GM21360 (cell line): ENCODE measurements around the gene APBB2.

ENCODE experiments used
- ATAC-seq: cut with Tn5 transposase; IDR thresholded peaks from one replicate; pipeline ENCODE4 v1.9.1; 2021; ENCODE audit warnings: mild to moderate bottlenecking, moderate library complexity; ENCODE audit not compliant: unreplicated experiment

Gene APBB2

DNA sequence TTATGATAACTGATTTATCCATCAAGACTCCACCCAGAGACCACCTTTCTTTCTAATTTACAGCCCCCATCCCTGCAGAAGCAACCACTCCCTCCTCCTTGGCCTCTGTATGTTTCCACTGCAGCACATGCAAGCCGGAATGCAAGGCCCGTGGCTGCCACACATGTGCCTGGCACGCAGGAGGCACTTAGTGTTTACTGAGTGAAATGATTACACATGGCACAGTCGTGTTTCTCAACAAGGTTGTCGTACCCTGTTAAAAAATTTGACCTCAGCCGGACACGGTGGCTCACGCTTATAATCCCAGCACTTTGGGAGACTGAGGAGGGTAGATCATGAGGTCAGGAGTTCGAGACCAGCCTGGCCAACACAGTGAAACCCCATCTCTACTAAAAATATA, 104.3 kb downstream of the APBB2 start:
- ATAC-seq, result no peak

DNA sequence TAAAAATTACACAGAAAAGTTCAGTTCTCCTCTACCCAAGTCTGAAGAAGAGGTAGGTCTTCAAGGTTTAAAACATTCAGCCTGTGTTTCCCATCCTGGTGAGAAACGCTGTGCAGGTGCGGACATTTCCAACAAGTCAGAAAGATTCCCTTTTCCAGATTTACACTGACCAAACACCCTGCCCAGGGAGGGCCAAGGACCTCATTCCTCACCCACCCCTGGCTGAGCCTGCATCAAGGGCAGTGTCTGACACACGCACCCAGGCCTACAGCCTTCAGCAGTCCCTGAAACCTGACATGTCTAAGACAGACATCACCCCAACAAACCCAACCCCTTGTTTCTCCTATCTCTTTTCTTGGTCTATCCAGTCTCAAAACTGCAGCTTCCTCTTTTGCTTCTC, 105.9 kb downstream of the APBB2 start:
- ATAC-seq, result no peak

DNA sequence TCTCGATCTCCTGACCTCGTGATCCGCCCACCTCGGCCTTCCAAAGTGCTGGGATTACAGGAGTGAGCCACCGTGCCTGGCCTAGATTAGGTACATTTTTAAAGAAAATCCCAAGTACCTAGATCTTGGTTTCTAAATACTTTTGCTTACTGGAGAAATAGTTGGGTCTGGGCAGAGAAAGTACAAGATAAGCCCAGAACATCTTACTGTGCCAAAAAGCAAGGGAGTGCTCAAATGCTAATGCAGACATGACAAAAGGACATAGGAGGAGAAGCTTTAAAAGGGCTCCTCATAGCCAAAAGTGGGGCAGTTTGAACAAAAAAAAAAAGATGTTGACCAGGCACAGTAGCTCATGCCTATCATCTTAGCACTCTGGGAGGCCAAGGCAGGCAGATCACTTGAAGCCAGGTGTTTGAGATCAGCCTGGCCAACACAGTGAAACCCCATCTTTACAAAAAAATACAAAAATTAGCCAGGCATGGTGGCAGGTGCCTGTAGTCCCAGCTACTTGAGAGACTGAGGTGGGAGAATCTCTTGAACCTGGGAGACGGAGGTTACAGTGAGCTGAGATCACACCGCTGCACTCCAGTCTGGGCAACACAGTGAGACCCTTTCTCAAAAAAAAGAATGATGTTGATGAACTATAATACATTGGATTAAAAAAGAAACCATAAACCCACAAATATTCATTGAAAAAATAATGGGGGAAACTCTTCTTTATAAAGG, 107.5 kb downstream of the APBB2 start:
- no peak for ATAC-seq

DNA sequence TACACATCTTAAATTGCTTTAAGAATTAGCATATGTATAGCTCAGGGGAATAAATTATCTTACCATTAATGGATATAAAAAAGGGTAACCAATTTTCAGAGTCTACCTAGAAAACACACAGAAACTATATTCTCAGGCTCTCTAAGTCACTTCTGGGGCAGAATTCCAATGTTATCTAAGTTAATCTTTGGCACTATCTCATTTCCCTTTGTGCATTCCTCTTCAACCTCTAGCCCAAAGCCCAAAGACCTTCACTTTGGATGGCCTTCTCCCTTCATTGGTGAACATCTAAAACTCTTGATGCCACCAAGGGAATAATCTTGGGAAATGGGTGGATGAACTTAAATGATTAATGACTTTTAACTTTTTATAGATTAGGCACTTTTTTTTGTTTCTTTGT, 108.3 kb downstream of the APBB2 start:
- no peak for ATAC-seq

DNA sequence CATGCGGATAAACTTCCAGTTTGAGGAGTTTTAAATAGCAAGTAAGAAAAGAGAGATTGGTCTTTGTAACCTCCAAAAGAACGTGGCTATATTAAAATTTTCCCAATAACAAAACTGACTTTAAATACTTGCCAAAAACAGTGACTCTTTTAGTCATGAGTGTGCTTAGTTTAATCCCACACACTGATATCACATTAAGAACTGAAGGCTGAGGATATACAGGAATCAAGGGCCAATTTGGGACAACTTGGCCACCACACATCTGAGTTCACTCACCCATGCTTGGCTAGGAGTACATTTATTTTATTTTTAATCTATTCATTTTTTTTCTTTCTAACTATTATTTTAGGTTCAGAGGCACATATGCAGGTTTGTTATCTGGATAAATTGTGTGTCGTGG, 110.2 kb downstream of the APBB2 start:
- ATAC-seq, result no peak

DNA sequence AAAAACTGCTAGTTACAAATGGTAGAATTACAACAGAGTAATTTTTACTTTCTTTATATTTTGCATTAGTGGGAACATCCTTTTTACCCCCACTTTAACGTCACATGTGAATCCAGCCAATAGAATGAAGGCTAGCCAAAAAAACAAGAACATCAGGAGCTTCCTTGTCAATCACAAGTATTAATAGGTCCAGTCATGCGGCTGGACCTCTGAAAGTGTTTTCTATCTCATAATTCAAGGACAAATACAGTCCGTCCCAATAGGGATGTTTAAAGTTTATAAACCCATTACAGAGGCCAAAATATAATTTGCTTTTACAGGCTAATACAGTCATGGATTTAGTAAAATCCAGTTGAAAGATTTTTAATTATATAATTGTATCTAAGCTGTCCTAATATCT, 110.7 kb downstream of the APBB2 start:
- no peak for ATAC-seq

DNA sequence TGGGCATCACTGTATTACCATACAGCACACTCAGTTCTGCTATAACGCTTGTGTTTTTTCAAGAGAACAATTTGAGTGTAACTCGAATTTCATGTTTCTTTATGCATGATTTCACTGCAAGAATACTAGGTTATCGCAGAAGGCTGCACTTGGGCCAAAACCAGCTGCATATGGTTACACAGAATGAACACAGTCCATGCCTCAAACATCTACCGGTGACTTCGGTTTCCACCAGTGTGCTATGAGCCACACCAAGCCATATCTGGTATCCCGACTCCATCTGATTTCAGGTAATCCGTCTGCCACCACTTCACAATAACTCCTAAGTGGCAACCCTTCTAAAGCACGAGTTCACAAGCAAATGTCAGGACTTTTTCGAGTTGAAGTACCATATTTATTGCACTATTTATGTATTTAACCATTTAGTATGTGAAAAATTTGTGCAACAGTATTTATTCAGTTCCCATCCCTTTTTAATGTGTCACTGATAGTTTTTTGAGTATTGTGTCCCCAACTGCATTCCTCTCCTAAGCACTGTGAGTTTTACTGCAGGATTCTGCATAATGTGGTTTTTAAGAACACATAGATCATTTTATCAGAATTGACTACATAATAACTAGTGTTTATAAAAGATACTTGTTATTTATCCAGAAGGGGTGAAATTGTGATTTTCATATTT, 111.8 kb downstream of the APBB2 start:
- no peak for ATAC-seq

DNA sequence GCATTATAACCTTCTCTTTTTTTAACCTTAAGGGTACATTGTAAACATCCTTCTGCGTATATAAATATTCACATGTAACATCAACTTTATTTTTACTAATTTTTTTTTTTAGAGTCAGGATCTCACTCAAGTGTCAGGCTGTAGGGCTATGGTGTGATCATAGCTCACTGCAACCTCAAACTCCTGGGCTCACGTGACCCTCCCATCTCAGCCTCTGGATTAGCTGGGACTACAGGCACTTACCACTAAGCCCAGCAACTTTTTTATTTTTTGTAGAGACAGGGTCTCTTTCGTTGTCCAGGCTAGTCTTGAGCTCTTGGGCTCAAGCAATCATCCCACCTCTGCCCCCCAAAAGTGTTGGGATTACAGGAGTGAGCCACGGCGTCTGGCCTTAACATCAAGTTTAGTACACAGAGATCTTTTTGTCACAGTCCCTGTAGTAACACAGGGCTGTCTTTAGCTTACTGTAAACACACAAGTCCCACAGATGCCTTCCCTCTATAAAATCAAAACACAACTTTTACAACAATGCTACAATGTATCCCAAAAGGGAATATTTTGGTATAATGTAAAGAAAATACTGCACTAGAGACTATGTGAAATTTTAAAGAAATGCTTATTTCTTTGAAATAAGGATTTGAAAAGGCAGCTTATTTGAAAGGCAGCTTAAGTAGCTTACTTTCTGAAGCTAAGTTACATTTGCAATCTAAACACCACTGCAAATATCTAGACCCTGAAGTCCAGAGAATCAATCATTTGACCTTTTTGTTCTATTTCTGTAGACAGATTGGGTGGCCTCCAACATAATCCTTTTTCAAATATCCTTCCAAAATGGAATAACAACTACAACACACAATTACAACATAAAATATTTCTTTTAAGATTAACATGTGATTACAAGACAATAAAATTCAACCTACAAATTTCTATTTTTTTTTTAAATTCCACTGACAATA, 116.0 kb downstream of the APBB2 start:
- ATAC-seq, result no peak

DNA sequence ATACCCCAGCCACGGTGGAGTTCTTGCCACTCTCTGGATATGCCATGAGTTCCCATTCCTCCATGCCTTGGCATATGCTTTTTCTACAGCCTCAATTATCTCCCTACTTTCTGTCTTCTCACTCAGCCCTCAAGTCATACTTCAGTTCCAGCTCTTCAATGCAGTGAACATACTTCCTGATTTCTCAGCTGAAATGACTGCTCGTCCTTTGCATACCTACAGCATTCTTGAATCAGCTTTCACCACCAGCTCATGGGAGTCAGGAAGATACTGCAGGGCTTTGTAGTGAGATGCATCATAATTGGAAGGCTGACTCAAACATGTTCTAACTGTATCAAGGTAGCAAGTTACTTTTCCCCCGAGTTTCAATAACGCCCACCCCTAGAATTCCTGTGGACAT, 118.4 kb downstream of the APBB2 start:
- ATAC-seq, result no peak

DNA sequence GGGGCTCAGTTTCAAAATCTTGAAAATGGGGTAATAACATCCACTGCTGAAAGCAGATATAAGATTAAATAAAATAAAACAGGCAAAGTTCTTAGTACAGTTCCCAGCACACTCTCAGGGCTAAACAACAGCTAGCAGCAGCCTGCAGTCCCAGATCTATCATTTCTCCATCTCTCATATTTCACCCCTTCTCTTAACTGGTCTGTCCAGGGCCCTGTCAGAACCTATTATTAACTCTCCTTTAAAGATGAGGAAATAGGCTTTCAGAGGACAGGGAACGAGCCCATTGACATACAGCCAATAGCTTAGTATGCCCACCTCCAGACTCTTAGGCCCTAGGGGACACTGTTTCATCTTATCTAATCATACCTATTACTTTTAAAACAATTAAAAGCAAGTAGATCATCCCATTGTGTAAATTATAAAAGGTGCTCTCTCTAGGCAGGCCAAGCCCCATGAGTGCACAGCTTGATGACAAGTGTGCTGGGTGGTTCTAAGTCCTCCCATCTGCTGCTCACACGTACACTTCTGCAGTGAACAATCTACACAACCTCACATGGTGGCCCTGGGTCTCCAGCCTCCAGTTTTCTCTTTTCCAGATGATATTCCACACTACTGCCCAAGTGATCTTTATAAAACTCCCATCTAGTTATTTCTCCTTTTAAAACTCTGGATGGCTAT, 119.0 kb downstream of the APBB2 start:
- no peak for ATAC-seq

DNA sequence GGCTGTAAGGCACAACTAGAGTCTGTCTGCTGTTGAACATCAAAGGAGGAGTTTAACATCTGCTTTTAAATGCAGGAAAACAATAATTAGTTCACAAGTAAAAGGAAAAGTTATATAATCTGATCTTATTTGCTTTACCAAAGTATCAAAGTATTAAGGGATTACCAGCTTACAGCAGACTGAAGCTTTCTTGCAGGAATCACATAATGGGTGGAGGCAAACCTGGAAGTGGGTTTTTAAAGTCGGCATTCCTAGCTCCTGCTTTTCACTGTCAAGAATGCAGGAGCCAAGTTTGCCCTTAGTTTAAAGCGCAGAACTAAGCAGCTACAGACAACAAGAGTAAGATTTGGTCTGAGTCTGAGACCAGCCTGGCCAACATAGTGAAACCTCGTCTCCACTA, 122.2 kb downstream of the APBB2 start:
- ATAC-seq, result no peak

DNA sequence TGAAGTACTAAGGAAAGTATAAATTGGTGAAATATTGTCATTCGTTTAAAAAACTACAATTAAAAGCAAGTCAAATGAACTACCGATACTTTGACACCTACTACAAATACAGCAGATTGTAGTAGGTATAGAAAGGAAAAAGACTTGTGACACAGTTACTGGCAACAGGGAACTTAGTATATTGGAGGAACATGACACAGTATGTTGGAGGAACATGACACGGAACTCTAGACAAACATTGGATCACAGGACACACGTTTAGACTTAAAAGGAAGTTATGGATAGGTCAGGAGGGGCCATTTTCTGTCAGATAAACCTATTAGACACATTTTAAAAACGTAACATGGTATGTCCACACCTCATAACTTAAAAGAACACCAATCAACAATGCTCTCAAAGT, 132.5 kb downstream of the APBB2 start:
- no peak for ATAC-seq

DNA sequence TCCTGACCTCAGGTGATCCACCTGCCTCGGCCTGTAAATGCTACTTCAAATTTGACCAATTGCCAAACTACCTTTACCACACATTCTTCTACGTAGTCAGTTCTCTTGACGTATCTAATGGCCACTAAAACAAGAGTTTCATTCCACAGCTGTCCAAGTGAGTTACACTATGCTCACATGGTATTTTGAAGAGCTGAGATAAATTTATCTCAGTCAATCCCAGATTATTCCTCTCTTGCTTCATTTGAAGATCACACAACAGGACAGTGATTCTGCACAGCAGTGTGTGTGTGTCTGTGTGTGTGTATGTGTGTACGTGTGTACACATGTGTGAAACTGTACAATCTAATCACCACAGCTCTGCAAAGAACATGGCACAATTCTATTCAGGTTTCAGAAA, 133.4 kb downstream of the APBB2 start:
- ATAC-seq, result no peak

DNA sequence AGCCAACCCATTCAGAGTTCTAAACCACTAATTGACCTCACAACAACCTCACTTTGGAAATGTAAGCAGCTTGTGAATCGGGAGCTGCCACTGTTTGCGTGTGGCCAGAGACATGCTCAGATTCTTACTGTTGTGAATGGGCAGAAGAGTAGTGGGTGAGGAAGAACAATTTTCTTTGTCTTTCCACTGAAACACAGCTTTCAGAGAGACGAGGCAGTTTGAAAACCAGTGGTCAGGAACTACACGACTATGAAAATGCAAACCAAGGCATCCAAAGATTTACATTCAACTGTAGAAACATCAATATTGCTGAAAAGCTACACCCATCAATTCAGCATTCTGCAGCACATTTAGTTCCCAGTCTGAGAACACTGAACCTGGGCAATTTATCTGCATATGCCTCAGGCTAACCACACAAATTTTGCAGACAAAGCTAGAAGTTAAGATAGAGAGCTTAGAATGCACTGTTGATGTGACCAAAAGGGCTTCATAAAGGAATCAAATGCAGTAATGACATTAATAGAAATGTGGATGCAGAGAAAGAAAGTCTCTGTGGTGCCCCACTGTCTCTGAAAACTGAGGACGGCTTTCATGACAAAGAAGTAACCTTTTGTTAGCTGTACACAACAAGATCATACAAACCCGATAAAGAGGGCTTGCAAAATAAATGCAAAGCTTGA, 134.3 kb downstream of the APBB2 start:
- ATAC-seq, result no peak

DNA sequence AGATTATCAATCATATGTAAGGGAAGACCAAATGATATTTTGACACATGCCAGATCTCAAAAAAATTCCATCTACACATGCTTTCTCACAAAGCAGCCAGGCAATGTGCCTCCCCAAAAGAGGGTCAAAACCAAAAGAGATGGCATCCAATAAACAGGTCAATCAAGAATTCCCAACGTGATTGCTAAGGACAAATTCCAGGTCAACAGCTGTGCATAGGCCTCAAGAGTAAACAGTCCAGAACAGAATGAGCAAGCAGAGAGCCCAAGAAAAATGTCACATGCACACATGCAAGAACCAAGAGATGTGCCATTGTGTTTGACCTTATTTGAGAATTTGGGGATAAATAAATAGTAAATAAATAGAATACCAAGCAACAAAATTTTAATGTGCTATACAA, 136.7 kb downstream of the APBB2 start:
- ATAC-seq, result no peak

DNA sequence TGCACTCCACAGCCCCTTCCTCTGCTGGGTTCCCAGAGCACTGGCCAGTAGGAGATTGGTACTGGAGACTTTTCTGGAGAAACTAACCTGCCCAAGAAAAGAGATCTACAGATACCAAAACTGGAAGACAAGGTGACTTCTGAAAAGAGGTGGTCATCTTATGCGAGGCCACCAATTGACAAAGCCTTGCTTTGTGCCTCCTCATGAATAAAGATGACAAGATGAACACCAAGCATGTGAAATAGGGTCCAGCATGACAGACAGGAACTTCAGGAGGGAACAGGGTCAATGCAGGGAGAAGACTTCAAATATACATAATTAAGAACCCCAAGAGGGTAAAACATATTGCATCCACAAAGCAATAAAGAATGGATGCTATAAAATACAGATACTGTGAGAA, 137.9 kb downstream of the APBB2 start:
- no peak for ATAC-seq

DNA sequence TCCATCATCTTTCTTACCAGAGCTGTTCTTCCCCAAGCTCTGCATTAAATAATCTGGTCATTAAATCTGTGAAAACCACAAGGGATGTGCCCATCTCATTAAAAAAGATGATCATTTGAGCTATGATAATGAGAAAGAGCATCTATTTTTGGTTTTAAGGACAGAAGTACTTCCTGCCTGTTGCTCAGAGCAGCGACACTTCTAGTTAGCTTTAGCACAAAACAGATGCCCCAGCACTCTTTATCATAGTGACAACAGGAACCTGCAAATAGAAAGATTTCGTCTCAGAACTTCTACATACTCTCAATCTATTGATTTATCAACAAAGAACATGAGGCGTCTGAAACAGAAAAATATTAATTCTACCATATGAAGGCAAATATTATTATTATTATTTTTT, 140.1 kb downstream of the APBB2 start:
- ATAC-seq, result no peak

DNA sequence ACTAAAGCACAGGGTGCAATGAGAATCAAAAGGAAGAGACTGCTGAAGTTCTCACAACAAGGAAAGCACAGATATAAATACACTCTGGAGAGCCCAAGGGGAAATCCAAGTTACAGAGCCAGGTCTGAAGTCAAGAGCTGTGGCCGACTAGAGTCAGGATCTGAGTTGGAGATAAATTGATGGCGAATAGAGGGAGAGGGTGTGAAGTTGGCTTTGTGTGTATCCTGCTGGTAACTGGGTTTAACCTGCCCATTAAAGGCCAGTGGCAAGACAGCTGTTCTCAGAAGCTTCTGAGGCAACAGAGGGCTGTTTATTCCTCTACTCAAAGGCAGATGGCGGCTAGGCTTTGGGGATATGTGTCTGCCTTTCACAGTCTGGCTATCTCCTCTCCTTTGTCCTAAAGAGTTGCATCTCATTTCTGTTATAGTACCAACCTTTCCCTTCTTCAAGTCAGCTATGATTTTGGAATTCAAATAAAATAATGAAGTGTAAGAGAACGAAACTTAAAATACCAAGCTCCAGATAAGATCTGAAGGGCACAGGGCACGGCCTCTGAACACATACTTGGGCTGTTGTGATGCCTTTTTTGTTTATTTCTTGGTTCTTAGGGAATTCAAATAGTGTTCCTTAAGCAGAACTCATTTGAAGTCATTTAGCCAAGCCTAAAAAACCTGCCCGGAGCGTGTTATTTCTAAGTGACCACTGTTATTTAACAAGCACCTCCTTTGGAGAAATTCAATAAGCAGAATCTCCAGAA, 142.1 kb downstream of the APBB2 start:
- no peak for ATAC-seq

DNA sequence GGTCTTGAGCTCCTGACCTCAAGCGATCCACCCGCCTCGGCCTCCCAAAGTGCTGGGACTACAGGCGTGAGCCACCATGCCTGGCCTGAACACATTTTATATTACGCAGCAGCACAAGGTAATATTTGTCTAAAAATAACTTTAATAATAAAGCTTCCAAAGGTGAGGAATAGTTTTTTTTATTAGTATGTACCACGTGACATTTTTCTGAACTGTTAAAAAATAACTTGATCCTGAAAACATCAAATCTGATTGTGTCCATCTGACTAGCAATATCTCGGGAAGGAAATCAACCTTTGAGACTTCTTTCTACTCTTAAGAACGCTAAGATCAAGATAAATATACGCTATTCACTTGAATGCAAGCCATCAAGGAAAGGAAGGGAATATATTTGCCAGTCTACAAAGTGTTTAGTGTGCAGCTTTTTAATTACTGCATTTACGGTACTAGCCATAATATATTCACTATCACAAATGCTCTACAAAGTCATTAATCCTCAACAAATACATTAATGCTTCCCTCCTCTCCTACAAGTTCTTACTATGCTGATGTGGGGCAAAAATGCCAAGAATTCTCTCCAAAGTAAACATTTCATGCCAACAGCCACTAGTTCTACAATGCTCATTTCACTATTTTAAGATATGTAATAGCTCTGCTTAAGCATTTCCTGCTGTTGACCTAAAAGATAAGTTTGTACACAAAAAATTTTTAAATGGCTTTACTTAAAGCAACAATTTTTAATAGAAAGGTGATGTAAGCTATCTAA, 143.6 kb downstream of the APBB2 start:
- no peak for ATAC-seq
